ENCODE data around the gene OR52B6. TPM values are rescaled to one million over a fixed set of nuclear protein-coding genes. Genes with fewer than 3 reads are reported as not detected.

OR52B6 gene
- total RNA-seq, 4 donors from 2014 or later, result not detected

GRCh38 chr11:5604896-5605295 lies 24.2 kb downstream of the OR52B6 start:
- ATAC-seq (ENCODE audit: low FRiP score) (no peak), DNase-seq (ENCODE audit: low spot score) (no peak)
- TF ChIP-seq CTCF (IDR thresholded peaks at IDR 0.05), result no peak

GRCh38 chr11:5605849-5606248 lies 25.2 kb downstream of the OR52B6 start:
- no peak for DNase-seq (ENCODE audit: low spot score)
- no peak for TF ChIP-seq CTCF (IDR thresholded peaks at IDR 0.05)
- no peak for ATAC-seq (ENCODE audit: low FRiP score)

GRCh38 chr11:5608808-5609207 lies 28.1 kb downstream of the OR52B6 start:
- DNase-seq (ENCODE audit: low spot score) (no peak), ATAC-seq (ENCODE audit: low FRiP score) (no peak)
- no peak for TF ChIP-seq CTCF (IDR thresholded peaks at IDR 0.05)

GRCh38 chr11:5610446-5610845 lies 29.8 kb downstream of the OR52B6 start:
- no peak for ATAC-seq (ENCODE audit: low FRiP score)
- DNase-seq (ENCODE audit: low spot score), result no peak
- no peak for TF ChIP-seq CTCF (IDR thresholded peaks at IDR 0.05)

GRCh38 chr11:5611627-5612026 lies 30.9 kb downstream of the OR52B6 start:
- no peak for ATAC-seq (ENCODE audit: low FRiP score)
- DNase-seq (ENCODE audit: low spot score), result no peak
- no peak for TF ChIP-seq CTCF (IDR thresholded peaks at IDR 0.05)

- ATAC-seq (ENCODE audit: low FRiP score) (no peak), DNase-seq (ENCODE audit: low spot score) (no peak)
- no peak for TF ChIP-seq CTCF (IDR thresholded peaks at IDR 0.05)
Observed at GRCh38 chr11:5618807-5619206, 38.1 kb downstream of the OR52B6 start.

GRCh38 chr11:5620651-5621521 lies 40.2 kb downstream of the OR52B6 start:
- ATAC-seq (ENCODE audit: low FRiP score) (no peak), DNase-seq (ENCODE audit: low spot score) (no peak)
- TF ChIP-seq CTCF (IDR thresholded peaks at IDR 0.05), result no peak
